Measurements from ENCODE around the gene ZNRF4. TPM values are rescaled to one million over a fixed set of nuclear protein-coding genes. Genes with fewer than 3 reads are reported as not detected.
A peak's percentile ranks its signal among the peaks of the same experiment; 100 is the strongest.

The ZNRF4 gene
- total and polyA plus RNA-seq, 7 donors = not detected

- TF ChIP-seq CTCF (IDR thresholded peaks at IDR 0.05) = no peak
- Histone ChIP-seq H3K9me3 (peaks cover 13% of the 10 kb centered on the region), H3K27me3 (ENCODE audit: insufficient read depth in 3 of 3, low read length in 2 of 3) (peaks cover 0 to 50% (median 14%) of the 10 kb centered on the region in 3 donors), H3K27ac (no peak overlapping the region), H3K4me3 (no peak overlapping the region), H3K4me1 (no peaks in the 10 kb centered on the region), H3K36me3 (ENCODE audit: insufficient read depth in 1 of 2, low read depth in 1 of 2) (no peaks in the 10 kb centered on the region)
- ATAC-seq (no peak), DNase-seq (no peak)
- WGBS, 3 donors = 7 to 16% (median 7%) methylated on average over 14 of the region's 14 CpGs
- intact Hi-C loops (cut with DNase I) = no loop called here
Observed at GRCh38 chr19:5479958-5480357, 24.7 kb downstream of the ZNRF4 start.

- intact Hi-C loops (cut with DNase I) = no loop called here
- no peak overlapping the region for H3K27ac ChIP-seq
- peaks cover 13% of the 10 kb centered on the region for H3K9me3 ChIP-seq
- H3K4me1 ChIP-seq = no peaks in the 10 kb centered on the region
- WGBS, 3 donors = 33 to 39% (median 39%) methylated on average over 6 of the region's 6 CpGs
- ATAC-seq = no peak
- H3K36me3 ChIP-seq (ENCODE audit: insufficient read depth in 1 of 2, low read depth in 1 of 2) = no peaks in the 10 kb centered on the region
- peak; percentile 24 for TF ChIP-seq CTCF (IDR thresholded peaks at IDR 0.05)
- peak in 1 of 2 donors; percentile 22 for DNase-seq
- H3K4me3 ChIP-seq = no peak overlapping the region
- H3K27me3 ChIP-seq (ENCODE audit: insufficient read depth in 3 of 3, low read length in 2 of 3) = peaks cover 0 to 47% (median 14%) of the 10 kb centered on the region in 3 donors
Observed at GRCh38 chr19:5480427-5480836, 25.2 kb downstream of the ZNRF4 start.

GRCh38 chr19:5481957-5482356 is 26.7 kb downstream of the ZNRF4 start:
- ATAC-seq (no peak), DNase-seq (no peak)
- Histone ChIP-seq H3K4me3 (no peak overlapping the region), H3K36me3 (ENCODE audit: insufficient read depth in 1 of 2, low read depth in 1 of 2) (no peaks in the 10 kb centered on the region), H3K4me1 (no peaks in the 10 kb centered on the region), H3K27me3 (ENCODE audit: insufficient read depth in 3 of 3, low read length in 2 of 3) (peaks cover 0 to 42% (median 16%) of the 10 kb centered on the region in 3 donors), H3K9me3 (peaks cover 13% of the 10 kb centered on the region), H3K27ac (no peak overlapping the region)
- 58 to 72% (median 63%) methylated on average over 2 of the region's 2 CpGs for WGBS, 3 donors
- intact Hi-C loops (cut with DNase I) = no loop called here
- no peak for TF ChIP-seq CTCF (IDR thresholded peaks at IDR 0.05)

GRCh38 chr19:5484398-5485285 is 29.4 kb downstream of the ZNRF4 start:
- H3K27ac ChIP-seq = no peak overlapping the region
- no peak for DNase-seq
- TF ChIP-seq CTCF (IDR thresholded peaks at IDR 0.05) = no peak
- H3K9me3 ChIP-seq = peaks cover 13% of the 10 kb centered on the region
- 19 to 22% (median 20%) methylated on average over 13 of the region's 13 CpGs for WGBS, 3 donors
- H3K27me3 ChIP-seq (ENCODE audit: insufficient read depth in 3 of 3, low read length in 2 of 3) = peaks cover 0 to 30% (median 13%) of the 10 kb centered on the region in 3 donors
- intact Hi-C loops (cut with DNase I) = no loop called here
- no peaks in the 10 kb centered on the region for H3K4me1 ChIP-seq
- no peaks in the 10 kb centered on the region for H3K36me3 ChIP-seq (ENCODE audit: insufficient read depth in 1 of 2, low read depth in 1 of 2)
- H3K4me3 ChIP-seq = no peak overlapping the region
- ATAC-seq = no peak
